Mesodermal cell (in vitro differentiated cells): ENCODE measurements around the gene CLEC2L.

Source experiments
- H3K27ac ChIP-seq: 2 replicates; pipeline ENCODE4 v1.7.0; 2013; ENCODE audit warnings: mild to moderate bottlenecking, low read depth, low read length, moderate library complexity; ENCODE audit not compliant: severe bottlenecking
- H3K36me3 ChIP-seq: 2 replicates; pipeline ENCODE4 v1.7.1; 2013; ENCODE audit warnings: mild to moderate bottlenecking, low read length, moderate library complexity; ENCODE audit not compliant: control insufficient read depth, insufficient read depth
- H3K4me1 ChIP-seq: one replicate; pipeline ENCODE4 v1.7.1; 2013; ENCODE audit warnings: mild to moderate bottlenecking, low read length; ENCODE audit not compliant: insufficient read depth, control insufficient read depth, poor library complexity, severe bottlenecking
- H3K4me3 ChIP-seq: 2 replicates; pipeline ENCODE4 v1.7.0; 2013; ENCODE audit warnings: low read length, control low read depth, mild to moderate bottlenecking; ENCODE audit not compliant: insufficient read depth, poor library complexity, severe bottlenecking; ENCODE audit errors: extremely low read depth
- H3K9me3 ChIP-seq: 2 replicates; pipeline ENCODE4 v1.7.1; 2013; ENCODE audit warnings: mild to moderate bottlenecking, low read length, moderate library complexity; ENCODE audit not compliant: control insufficient read depth
- WGBS, 2 experiments: methylation state at CpG; one replicate each; pipeline ENCODE4 v1.1.5; 2013; ENCODE audit warnings: missing lambda C conversion rate in 2 of 2; ENCODE audit not compliant: insufficient coverage in 2 of 2; 5-methylcytosine and 5-hydroxymethylcytosine counted together

CLEC2L gene

DNA sequence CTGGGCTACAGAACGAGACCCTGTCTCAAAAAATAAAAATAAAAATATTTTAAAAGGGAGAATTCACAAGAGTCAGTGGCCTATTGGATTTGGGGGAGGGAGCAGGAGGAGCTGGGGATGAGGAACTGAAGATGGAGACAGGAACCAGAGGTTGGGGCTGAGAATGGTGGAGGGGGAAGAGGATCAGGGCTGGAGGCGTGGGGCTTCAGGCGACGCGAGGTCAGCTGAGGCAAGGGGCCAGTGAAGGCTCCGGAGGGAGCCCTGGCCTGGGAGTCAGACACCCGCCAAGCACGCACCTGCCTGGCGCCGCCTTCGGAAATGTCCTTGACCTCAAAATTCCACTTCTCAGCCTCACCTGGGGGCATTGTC is 671 bp upstream of the CLEC2L start:
- Histone ChIP-seq H3K27ac (no peak overlapping the region), H3K36me3 (no peaks in the 10 kb centered on the region), H3K4me3 (no peak overlapping the region), H3K9me3 (no peaks in the 10 kb centered on the region), H3K4me1 (no peaks in the 10 kb centered on the region)
- 40 to 58% methylated on average over 1 to 8 of the region's 11 CpGs for WGBS, 2 experiments

GRCh38 chr7:139523968-139524815 is 707 bp downstream of the CLEC2L start:
- Histone ChIP-seq H3K4me3 (no peak overlapping the region), H3K36me3 (no peaks in the 10 kb centered on the region), H3K9me3 (no peaks in the 10 kb centered on the region), H3K4me1 (no peaks in the 10 kb centered on the region), H3K27ac (no peak overlapping the region)
- WGBS, 2 experiments, result 24 to 40% methylated on average over 37 to 42 of the region's 70 CpGs

- Histone ChIP-seq H3K27ac (no peak overlapping the region), H3K4me1 (no peaks in the 10 kb centered on the region)
Observed at GRCh38 chr7:139525239-139525638, 1.8 kb downstream of the CLEC2L start.

DNA sequence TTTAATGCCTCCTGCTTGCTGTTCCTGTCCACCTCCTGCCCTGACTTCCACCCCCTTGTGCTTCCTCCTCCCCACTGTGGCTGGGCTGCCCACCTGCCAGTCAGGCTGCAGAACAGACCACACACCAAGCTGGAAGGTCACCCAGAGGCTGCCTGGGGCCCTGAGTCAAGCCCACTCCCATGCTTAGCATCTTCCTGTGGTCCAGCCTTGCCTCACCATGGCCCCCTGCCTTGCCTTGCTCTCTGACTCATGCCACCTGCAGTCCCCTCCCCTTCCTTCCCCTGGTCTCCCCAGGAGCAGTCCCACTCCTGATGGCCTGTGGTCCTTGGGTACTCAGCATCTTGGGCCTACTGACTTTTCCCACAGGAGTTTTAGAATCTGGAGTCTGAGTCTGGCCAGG is 2.3 kb downstream of the CLEC2L start:
- Histone ChIP-seq H3K9me3 (no peaks in the 10 kb centered on the region), H3K4me1 (no peaks in the 10 kb centered on the region), H3K27ac (no peak overlapping the region), H3K36me3 (no peaks in the 10 kb centered on the region), H3K4me3 (no peak overlapping the region)

More at GRCh38 chr7:139525239-139525638, 1.8 kb downstream of the CLEC2L start:
- 91 to 92% methylated on average over 10 of the region's 10 CpGs for WGBS, 2 experiments
- Histone ChIP-seq H3K36me3 (no peaks in the 10 kb centered on the region), H3K4me3 (no peak overlapping the region), H3K9me3 (no peaks in the 10 kb centered on the region)

DNA sequence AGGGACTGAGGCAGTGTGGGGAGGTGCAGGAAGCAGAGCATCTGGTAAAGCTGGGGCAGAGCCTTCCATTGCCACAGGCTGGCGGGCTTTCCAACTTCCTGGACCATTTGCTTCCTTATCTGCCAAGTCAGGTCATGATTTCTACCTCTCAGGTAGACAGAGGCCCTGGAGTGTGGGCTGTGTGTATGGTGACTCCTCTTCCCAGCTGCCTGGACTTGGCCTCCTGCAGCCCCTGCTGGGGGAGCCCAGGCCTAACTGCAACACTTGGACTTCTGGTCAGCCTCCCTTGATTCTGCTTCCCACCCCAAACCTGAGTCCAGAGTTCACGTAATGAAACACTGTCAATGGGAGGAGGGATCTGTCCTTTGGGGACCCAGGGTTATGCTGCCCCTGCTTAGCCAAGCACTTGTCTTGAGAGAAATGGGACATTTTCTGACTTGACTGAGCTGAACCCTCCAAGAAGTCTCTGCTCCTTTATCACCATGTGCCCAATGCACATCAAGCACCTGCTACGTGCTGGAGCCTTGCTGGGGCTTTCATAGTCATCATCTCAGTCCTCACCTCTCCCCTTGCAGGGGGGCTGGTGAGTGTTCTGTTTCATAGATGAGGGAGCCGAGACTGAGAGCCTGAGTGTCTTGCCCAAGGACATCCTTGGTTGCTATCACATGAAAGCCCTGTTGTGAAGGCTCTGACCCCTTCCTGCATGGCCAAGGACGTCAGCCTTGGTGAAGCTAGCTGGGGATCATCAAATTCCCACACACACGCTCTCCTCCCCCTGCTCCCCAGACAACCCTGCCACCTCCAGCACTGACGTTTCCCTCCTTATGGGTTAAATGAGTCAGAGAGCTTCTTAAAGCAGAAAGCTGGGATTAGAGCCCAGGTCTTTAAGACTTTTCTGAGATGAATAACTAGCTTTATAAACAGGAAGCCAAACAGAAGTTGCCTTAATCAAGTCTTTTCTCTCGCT is 3.4 kb downstream of the CLEC2L start:
- Histone ChIP-seq H3K4me1 (no peaks in the 10 kb centered on the region), H3K4me3 (no peak overlapping the region), H3K9me3 (no peaks in the 10 kb centered on the region), H3K36me3 (no peaks in the 10 kb centered on the region), H3K27ac (no peak overlapping the region)
- 87 to 91% methylated on average over 3 to 4 of the region's 8 CpGs for WGBS, 2 experiments

DNA sequence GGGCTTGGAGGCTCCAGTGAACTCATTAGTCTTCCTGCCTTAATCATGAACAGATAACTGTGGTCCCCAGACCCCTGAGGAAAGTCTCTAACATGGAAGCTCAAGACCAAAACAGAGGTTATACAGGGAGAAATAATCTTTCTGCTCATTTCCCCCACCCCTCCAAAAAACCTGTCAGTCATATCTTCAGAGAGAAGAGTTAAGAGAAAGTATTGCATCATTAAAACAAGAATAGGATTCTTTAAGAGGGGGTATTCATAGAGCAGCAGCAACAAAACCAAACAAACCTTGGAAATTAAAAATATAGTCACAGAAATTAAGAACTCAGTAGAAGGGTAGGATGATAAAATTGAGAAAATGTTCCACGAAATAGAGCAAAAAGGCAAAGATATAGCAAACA is 7.6 kb downstream of the CLEC2L start:
- no peaks in the 10 kb centered on the region for H3K9me3 ChIP-seq
- no peaks in the 10 kb centered on the region for H3K4me1 ChIP-seq
- H3K36me3 ChIP-seq, result no peaks in the 10 kb centered on the region
- 100% methylated on average over 1 of the region's 1 CpG; no CpG with 5 or more reads in 1 of the 2 experiments for WGBS, 2 experiments
- no peak overlapping the region for H3K27ac ChIP-seq
- no peak overlapping the region for H3K4me3 ChIP-seq

DNA sequence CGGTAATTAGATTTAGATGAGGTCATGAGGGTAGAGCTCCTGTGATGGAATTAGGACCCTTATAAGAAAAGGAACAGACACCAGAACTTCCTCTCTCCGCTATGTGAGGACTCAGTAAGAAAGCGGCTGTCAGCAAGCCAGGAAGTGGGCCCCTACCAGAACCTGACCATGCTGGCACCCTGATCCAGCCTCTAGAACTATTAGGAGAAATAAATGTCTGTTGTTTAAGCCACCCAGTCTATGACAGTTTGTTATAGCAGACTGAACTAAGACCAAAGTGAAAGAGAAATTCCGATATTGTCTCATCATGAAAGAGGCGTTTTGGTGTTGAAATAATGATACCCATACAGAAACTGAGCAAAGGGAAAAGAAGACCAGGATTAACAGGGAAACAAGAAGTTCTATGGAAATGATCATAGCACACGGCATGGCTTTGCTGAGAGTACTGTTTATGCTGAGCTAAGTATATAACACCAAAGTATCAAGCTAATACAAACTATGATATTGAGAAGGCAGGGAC is 9.2 kb downstream of the CLEC2L start:
- no peak overlapping the region for H3K27ac ChIP-seq
- WGBS, 2 experiments, result 91 to 94% methylated on average over 4 of the region's 6 CpGs
- H3K4me1 ChIP-seq, result peaks cover 9% of the 10 kb centered on the region
- no peaks in the 10 kb centered on the region for H3K36me3 ChIP-seq
- no peak overlapping the region for H3K4me3 ChIP-seq
- H3K9me3 ChIP-seq, result no peaks in the 10 kb centered on the region

GRCh38 chr7:139534096-139534495 is 10.6 kb downstream of the CLEC2L start:
- H3K9me3 ChIP-seq, result no peaks in the 10 kb centered on the region
- WGBS, 2 experiments, result 95 to 97% methylated on average over 6 of the region's 9 CpGs
- no peaks in the 10 kb centered on the region for H3K36me3 ChIP-seq
- no peak overlapping the region for H3K4me3 ChIP-seq
- peaks cover 9% of the 10 kb centered on the region for H3K4me1 ChIP-seq
- H3K27ac ChIP-seq, result no peak overlapping the region

DNA sequence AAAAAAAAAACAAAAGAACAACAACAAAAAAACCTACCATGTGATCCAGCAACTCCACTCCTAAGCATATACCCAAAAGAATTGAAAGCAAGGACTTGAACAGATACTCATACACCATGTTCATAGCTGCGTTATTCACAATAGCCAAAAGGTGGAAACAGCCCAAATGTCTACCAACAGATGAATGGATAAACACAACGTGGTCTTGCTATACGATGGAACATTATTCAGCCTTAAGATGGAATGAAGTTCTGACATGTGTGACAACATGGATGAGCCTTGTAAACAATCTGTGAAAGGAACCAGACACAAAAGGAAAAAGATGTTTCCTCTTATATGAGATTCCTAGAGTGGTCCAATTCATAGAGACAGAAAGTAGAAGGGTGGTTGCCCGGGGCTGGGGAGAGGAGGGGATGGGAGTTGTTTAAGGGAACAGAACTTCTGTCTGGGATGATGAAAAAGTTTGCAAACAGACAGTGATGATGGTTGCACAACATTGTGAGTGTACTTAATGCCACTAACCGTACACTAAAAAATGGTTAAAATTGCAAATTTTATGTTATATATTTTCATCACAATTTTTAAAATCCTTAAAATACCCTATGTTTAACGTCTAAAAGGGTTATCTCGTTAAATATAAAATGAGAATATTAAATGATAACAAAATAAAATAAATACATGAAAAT is 11.6 kb downstream of the CLEC2L start:
- Histone ChIP-seq H3K4me1 (peaks cover 9% of the 10 kb centered on the region), H3K36me3 (no peaks in the 10 kb centered on the region), H3K9me3 (no peaks in the 10 kb centered on the region), H3K27ac (no peak overlapping the region), H3K4me3 (no peak overlapping the region)
- 87 to 92% methylated on average over 3 to 4 of the region's 7 CpGs for WGBS, 2 experiments

DNA sequence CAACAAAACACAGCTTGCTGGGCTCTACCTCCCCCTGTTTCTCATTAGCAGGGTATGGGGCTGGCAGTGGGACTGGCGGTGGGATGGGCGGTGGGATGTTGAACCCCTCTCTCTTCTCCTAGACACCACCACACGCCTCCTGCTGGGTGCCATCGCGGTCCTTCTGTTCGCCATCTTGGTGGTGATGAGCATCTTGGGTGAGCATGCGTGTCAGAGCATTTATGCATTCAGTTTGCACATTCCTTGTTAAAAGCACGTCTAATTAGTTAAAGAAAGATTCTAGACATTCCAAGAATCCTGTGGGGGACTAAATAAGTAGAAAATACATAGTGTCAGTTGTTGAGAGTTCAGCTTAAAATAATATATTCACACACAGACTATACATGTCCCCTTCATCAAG is 12.7 kb downstream of the CLEC2L start:
- Histone ChIP-seq H3K36me3 (no peaks in the 10 kb centered on the region), H3K4me3 (no peak overlapping the region), H3K4me1 (peaks cover 9% of the 10 kb centered on the region), H3K9me3 (no peaks in the 10 kb centered on the region), H3K27ac (no peak overlapping the region)
- WGBS, 2 experiments, result 93% methylated on average over 5 to 7 of the region's 8 CpGs
